IMR-90 (cell line): ENCODE results near the gene OBP2B. TPM values are rescaled to one million over a fixed set of nuclear protein-coding genes. Genes with fewer than 3 reads are reported as not detected.

Experiments used
- ATAC-seq: fragments of 200-7000 bp; cut with Tn5 transposase; 2 replicates; pipeline ENCODE4 v1.9.1; 2020; ENCODE audit warnings: low read depth, mild to moderate bottlenecking, moderate library complexity
- BruUV-seq: library from RNA; stranded (reverse); fragments of 400-500 nt; replicated peaks from 2 replicates; lab custom pipeline; 2021; lab: Mats Ljungman, UMichigan
- CTCF ChIA-PET: fragments of 300-600 bp; formaldehyde crosslinking; extraction: SDS; loops from one replicate; lab custom pipeline; 2021; ENCODE audit warnings: antibody characterized with exemption; lab: Yijun Ruan, JAX
- POLR2A ChIA-PET: fragments of 300-600 bp; sonication (Branson Sonifier 250); formaldehyde crosslinking; loops from one replicate; lab custom pipeline; 2022; ENCODE audit warnings: antibody characterized with exemption; ENCODE audit not compliant: unreplicated experiment; lab: Charles Lee
- DNase-seq: peaks from one replicate; pipeline ENCODE4 v3.0.0; 2013
- H2AFZ ChIP-seq: replicated peaks from 2 replicates; pipeline ENCODE3; 2013; ENCODE audit warnings: low read length, mild to moderate bottlenecking; ENCODE audit not compliant: poor library complexity
- H2AK5ac ChIP-seq: 2 replicates; pipeline ENCODE4 v1.6.1; 2013; ENCODE audit warnings: low read depth, low read length, inconsistent platforms
- H2AK9ac ChIP-seq: replicated peaks from 2 replicates; pipeline ENCODE3; 2013; ENCODE audit warnings: mild to moderate bottlenecking, low read depth, low read length, moderate library complexity; ENCODE audit not compliant: poor library complexity
- H2BK120ac ChIP-seq: 2 replicates; pipeline ENCODE4 v1.6.1; 2013; ENCODE audit warnings: low read depth, low read length, inconsistent platforms
- H2BK15ac ChIP-seq: 3 replicates; pipeline ENCODE4 v1.6.1; 2013; ENCODE audit warnings: low read depth, low read length, inconsistent platforms
- H2BK20ac ChIP-seq: 2 replicates; pipeline ENCODE4 v1.6.1; 2013; ENCODE audit warnings: low read depth, mild to moderate bottlenecking, inconsistent platforms, low read length, moderate library complexity
- H2BK5ac ChIP-seq: 2 replicates; pipeline ENCODE4 v1.6.1; 2013; ENCODE audit warnings: mild to moderate bottlenecking, low read depth, low read length, inconsistent platforms; ENCODE audit not compliant: poor library complexity, severe bottlenecking
- H3K14ac ChIP-seq: replicated peaks from 2 replicates; pipeline ENCODE4 v1.6.1; 2013; ENCODE audit warnings: low read depth, low read length, inconsistent platforms
- H3K18ac ChIP-seq: 2 replicates; pipeline ENCODE4 v1.6.1; 2013; ENCODE audit warnings: low read depth, low read length, control low read depth
- H3K23ac ChIP-seq: 2 replicates; pipeline ENCODE4 v1.6.1; 2013; ENCODE audit warnings: low read depth, low read length, inconsistent platforms
- H3K27ac ChIP-seq: 2 replicates; pipeline ENCODE4 v1.5.1; 2013; ENCODE audit warnings: mild to moderate bottlenecking, control low read depth, low read length; ENCODE audit not compliant: insufficient read depth
- H3K27me3 ChIP-seq: 2 replicates; pipeline ENCODE4 v1.6.1; 2013; ENCODE audit warnings: low read length; ENCODE audit not compliant: control insufficient read depth, insufficient read depth
- H3K36me3 ChIP-seq: 2 replicates; pipeline ENCODE4 v1.6.1; 2013; ENCODE audit warnings: low read length, mixed read lengths; ENCODE audit not compliant: control insufficient read depth, insufficient read depth
- H3K4ac ChIP-seq: 2 replicates; pipeline ENCODE4 v1.6.1; 2013; ENCODE audit warnings: low read depth, low read length, inconsistent platforms
- H3K4me1 ChIP-seq: 2 replicates; pipeline ENCODE4 v1.6.1; 2013; ENCODE audit warnings: low read length, mixed read lengths; ENCODE audit not compliant: control insufficient read depth, insufficient read depth
- H3K4me2 ChIP-seq: 2 replicates; pipeline ENCODE4 v1.6.1; 2013; ENCODE audit warnings: low read depth, mild to moderate bottlenecking, control low read depth, low read length, moderate library complexity
- H3K4me3 ChIP-seq: 2 replicates; pipeline ENCODE4 v1.5.1; 2013; ENCODE audit warnings: low read depth, mild to moderate bottlenecking, control low read depth, low read length, moderate library complexity; ENCODE audit not compliant: insufficient read depth
- H3K56ac ChIP-seq: 2 replicates; pipeline ENCODE4 v1.6.1; 2013; ENCODE audit warnings: low read length, inconsistent platforms; ENCODE audit not compliant: insufficient read depth; ENCODE audit errors: extremely low read depth
- H3K79me1 ChIP-seq, 2 experiments: 2 replicates each; pipeline ENCODE4 v1.6.1; 2013; ENCODE audit warnings: low read length in 2 of 2, inconsistent platforms in 1 of 2, low read depth in 1 of 2
- H3K9ac ChIP-seq: 2 replicates; pipeline ENCODE4 v1.6.1; 2013; ENCODE audit warnings: low read depth, low read length, control low read depth
- H3K9me1 ChIP-seq: 2 replicates; pipeline ENCODE4 v1.6.1; 2013; ENCODE audit warnings: low read length, inconsistent platforms; ENCODE audit not compliant: insufficient read depth
- H3K9me3 ChIP-seq: 2 replicates; pipeline ENCODE4 v1.6.1; 2013; ENCODE audit warnings: low read length; ENCODE audit not compliant: control insufficient read depth, insufficient read depth
- H4K20me1 ChIP-seq: 2 replicates; pipeline ENCODE4 v1.6.1; 2013; ENCODE audit warnings: low read length, inconsistent platforms; ENCODE audit not compliant: insufficient read depth
- H4K5ac ChIP-seq: 2 replicates; pipeline ENCODE4 v1.6.1; 2013; ENCODE audit warnings: mild to moderate bottlenecking, low read depth, low read length, control low read depth
- H4K8ac ChIP-seq, 2 experiments: 2 replicates each; pipeline ENCODE4 v1.6.1; 2013; ENCODE audit warnings: low read depth in 2 of 2, low read length in 2 of 2, control low read depth in 1 of 2, inconsistent platforms in 1 of 2
- H4K91ac ChIP-seq: 2 replicates; pipeline ENCODE4 v1.6.1; 2013; ENCODE audit warnings: low read depth, low read length, inconsistent platforms; ENCODE audit not compliant: insufficient read depth
- BHLHE40 ChIP-seq: fragments of 150-350 bp; IDR thresholded peaks from 2 replicates; pipeline ENCODE4 v1.6.1; 2016; ENCODE audit warnings: mild to moderate bottlenecking, low read depth, low read length
- CEBPB ChIP-seq: IDR thresholded peaks from 2 replicates; pipeline ENCODE4 v1.6.1; 2012; ENCODE audit warnings: low read depth, low read length, improper control_type of control experiment
- CHD1 ChIP-seq: IDR thresholded peaks from 2 replicates; pipeline ENCODE4 v1.6.1; 2012; ENCODE audit warnings: low read depth, low read length, improper control_type of control experiment
- FOS ChIP-seq: fragments of 150-350 bp; IDR thresholded peaks from 2 replicates; pipeline ENCODE4 v1.6.1; 2016; ENCODE audit warnings: low read depth, low read length
- MAFK ChIP-seq: IDR thresholded peaks from 2 replicates; pipeline ENCODE4 v1.6.1; 2012; ENCODE audit warnings: low read depth, low read length, improper control_type of control experiment
- MAZ ChIP-seq: IDR thresholded peaks from 2 replicates; pipeline ENCODE4 v1.6.1; 2012; ENCODE audit warnings: low read depth, mild to moderate bottlenecking, low read length, improper control_type of control experiment, moderate library complexity, borderline replicate concordance
- MXI1 ChIP-seq: IDR thresholded peaks from 2 replicates; pipeline ENCODE4 v1.6.1; 2012; ENCODE audit warnings: low read depth, mild to moderate bottlenecking, low read length, moderate library complexity, borderline replicate concordance
- NFE2L2 ChIP-seq: fragments of 150-350 bp; IDR thresholded peaks from 2 replicates; pipeline ENCODE4 v1.6.1; 2016; ENCODE audit warnings: low read depth, mild to moderate bottlenecking, low read length
- POLR2A ChIP-seq: IDR thresholded peaks from 2 replicates; pipeline ENCODE4 v1.6.1; 2012; ENCODE audit warnings: mild to moderate bottlenecking, low read depth, low read length
- RCOR1 ChIP-seq: IDR thresholded peaks from 2 replicates; pipeline ENCODE4 v1.6.1; 2012; ENCODE audit warnings: mild to moderate bottlenecking, low read length, improper control_type of control experiment; ENCODE audit not compliant: insufficient replicate concordance
- RFX5 ChIP-seq: IDR thresholded peaks from 2 replicates; pipeline ENCODE4 v1.8.0; 2012; ENCODE audit warnings: low read depth, mild to moderate bottlenecking, low read length, moderate library complexity
- SMC3 ChIP-seq: fragments of 150-350 bp; IDR thresholded peaks from 2 replicates; pipeline ENCODE4 v1.6.1; 2016; ENCODE audit warnings: low read depth, mild to moderate bottlenecking, antibody characterized with exemption, low read length, moderate library complexity
- WGBS, 2 experiments: methylation state at CpG; one replicate each; pipeline versions ENCODE4 v1.1.5 to v1.1.7; 2013; ENCODE audit warnings: missing lambda C conversion rate in 2 of 2; ENCODE audit not compliant: insufficient read length in 1 of 2; ENCODE audit errors: extremely low coverage in 2 of 2; 5-methylcytosine and 5-hydroxymethylcytosine counted together
- dilution Hi-C: fragments of 300-500 bp; cut with HindIII; formaldehyde crosslinking; loops from one replicate; pipeline ENCODE4 v1.14.3; 2018; ENCODE audit warnings: low sequenced_read_pairs; ENCODE audit not compliant: unreplicated experiment
- in situ Hi-C: fragments of 300-500 bp; cut with MboI; formaldehyde crosslinking; loops from 3 replicates; pipeline ENCODE4 v1.14.3; 2019; ENCODE audit warnings: low sequenced_read_pairs, inconsistent platforms, mixed read lengths
- intact Hi-C: fragments of 100-400 bp; cut with micrococcal nuclease; formaldehyde crosslinking; loops from 2 replicates; pipeline ENCODE4 v1.10.0; 2022
- polyA plus RNA-seq, 3 experiments: library from polyadenylated mRNA; depleted of rRNA; stranded (reverse); fragments of >200 nt; gene quantifications; 2 replicates each; pipeline ENCODE4 v1.2.3, GENCODE V29; 2012; ENCODE audit warnings: low replicate concordance in 1 of 3
- total RNA-seq: library from RNA; depleted of rRNA; stranded (reverse); fragments of >200 nt; gene quantifications from 2 replicates; pipeline ENCODE4 v1.2.3, GENCODE V29; 2012
- TF ChIP-seq, protein P1 (sequence below): fragments of 150-350 bp; IDR thresholded peaks from 2 replicates; pipeline ENCODE4 v1.6.1; 2017; ENCODE audit warnings: mild to moderate bottlenecking, antibody characterized with exemption, low read length, low read depth
- TF ChIP-seq, protein P2 (sequence below): fragments of 150-350 bp; IDR thresholded peaks from 2 replicates; pipeline ENCODE4 v1.6.1; 2016; ENCODE audit warnings: low read depth, mild to moderate bottlenecking, low read length, moderate library complexity, borderline replicate concordance
- TF ChIP-seq, protein P3 (sequence below): conservative IDR thresholded peaks from 2 replicates; pipeline ENCODE4 v1.5.1; 2012; ENCODE audit warnings: mild to moderate bottlenecking, low read depth, low read length, improper control_type of control experiment

OBP2B gene
- total and polyA plus RNA-seq, 2 of the 4 experiments (the other 2 are of a cell fraction) = not detected

DNA sequence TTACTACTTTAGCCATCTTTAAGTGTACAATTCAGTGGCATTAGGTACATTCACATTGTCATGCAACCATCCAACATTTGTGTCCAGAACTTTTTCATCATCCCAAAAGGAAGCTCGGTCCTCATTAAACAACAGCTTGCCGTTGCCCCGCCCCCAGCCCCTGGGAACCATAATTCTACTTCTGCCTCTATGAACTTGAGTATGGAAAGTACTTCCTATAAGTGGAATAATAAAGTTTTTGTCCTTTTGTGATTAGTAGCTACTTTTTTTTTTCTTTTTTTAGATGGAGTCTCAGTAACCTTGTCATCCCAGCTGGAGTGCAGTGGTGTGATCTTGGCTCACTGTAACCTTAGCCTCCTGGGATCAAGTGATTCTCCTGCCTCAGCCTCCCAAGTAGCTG lies 50.4 kb downstream of the OBP2B start:
- ChIA-PET CTCF (interaction anchor here (0.5 to 1.5 kb wide), 2 partner anchors 10 to 261 kb away, joined by 4 to 5 read pairs; no protein-coding TSS in a partner anchor), POLR2A (no interaction called here)
- H3K79me1 ChIP-seq = no peaks in the 10 kb centered on the region
- H3K4me3 ChIP-seq = no peak overlapping the region
- no peak overlapping the region for H2BK15ac ChIP-seq
- no peaks in the 10 kb centered on the region; the same call in 1 of the 2 replicates for H3K27me3 ChIP-seq
- no peak overlapping the region for H4K8ac ChIP-seq
- H3K36me3 ChIP-seq = 0 out of 2 replicates have a peak, but pooled peaks cover 1% of the 10 kb centered on the region
- H2AFZ ChIP-seq = no peak overlapping the region
- in situ Hi-C loops = no loop called here
- WGBS, 2 experiments = no CpG with 5 or more reads among the region's 3 CpGs
- no peak overlapping the region for H2BK20ac ChIP-seq
- H3K4me2 ChIP-seq = no peak overlapping the region
- no peak overlapping the region for H2BK120ac ChIP-seq
- no TSS peak for BruUV-seq
- H3K56ac ChIP-seq = no peak overlapping the region
- H3K4ac ChIP-seq = no peak overlapping the region
- no peak overlapping the region for H3K18ac ChIP-seq
- H2BK5ac ChIP-seq = no peak overlapping the region
- intact Hi-C loops = no loop called here
- H4K20me1 ChIP-seq = no peaks in the 10 kb centered on the region
- H3K23ac ChIP-seq = no peak overlapping the region
- DNase-seq (no peak), ATAC-seq (no peak)
- H2AK5ac ChIP-seq = no peak overlapping the region
- H3K9me3 ChIP-seq = no peaks in the 10 kb centered on the region
- H4K91ac ChIP-seq = no peak overlapping the region
- no peak overlapping the region for H4K5ac ChIP-seq
- dilution Hi-C loops = no loop called here
- H3K14ac ChIP-seq = no peak overlapping the region
- 0 out of 2 replicates have a peak, but pooled peaks cover 3% of the 10 kb centered on the region for H3K9me1 ChIP-seq
- no peak overlapping the region for H3K27ac ChIP-seq
- no peak overlapping the region for H2AK9ac ChIP-seq
- H3K4me1 ChIP-seq = peaks cover 3% of the 10 kb centered on the region; the same call in 1 of the 2 replicates
- H3K9ac ChIP-seq = no peak overlapping the region
- no peak for TF ChIP-seq NFE2L2
- TF ChIP-seq, protein P1, sequence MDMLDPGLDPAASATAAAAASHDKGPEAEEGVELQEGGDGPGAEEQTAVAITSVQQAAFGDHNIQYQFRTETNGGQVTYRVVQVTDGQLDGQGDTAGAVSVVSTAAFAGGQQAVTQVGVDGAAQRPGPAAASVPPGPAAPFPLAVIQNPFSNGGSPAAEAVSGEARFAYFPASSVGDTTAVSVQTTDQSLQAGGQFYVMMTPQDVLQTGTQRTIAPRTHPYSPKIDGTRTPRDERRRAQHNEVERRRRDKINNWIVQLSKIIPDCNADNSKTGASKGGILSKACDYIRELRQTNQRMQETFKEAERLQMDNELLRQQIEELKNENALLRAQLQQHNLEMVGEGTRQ = no peak
- no peak for TF ChIP-seq FOS
- TF ChIP-seq CHD1 = no peak
- TF ChIP-seq POLR2A = no peak
- TF ChIP-seq, protein P2, sequence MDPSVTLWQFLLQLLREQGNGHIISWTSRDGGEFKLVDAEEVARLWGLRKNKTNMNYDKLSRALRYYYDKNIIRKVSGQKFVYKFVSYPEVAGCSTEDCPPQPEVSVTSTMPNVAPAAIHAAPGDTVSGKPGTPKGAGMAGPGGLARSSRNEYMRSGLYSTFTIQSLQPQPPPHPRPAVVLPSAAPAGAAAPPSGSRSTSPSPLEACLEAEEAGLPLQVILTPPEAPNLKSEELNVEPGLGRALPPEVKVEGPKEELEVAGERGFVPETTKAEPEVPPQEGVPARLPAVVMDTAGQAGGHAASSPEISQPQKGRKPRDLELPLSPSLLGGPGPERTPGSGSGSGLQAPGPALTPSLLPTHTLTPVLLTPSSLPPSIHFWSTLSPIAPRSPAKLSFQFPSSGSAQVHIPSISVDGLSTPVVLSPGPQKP = no peak
- TF ChIP-seq BHLHE40 = no peak
- TF ChIP-seq RFX5 = no peak
- no peak for TF ChIP-seq CEBPB
- TF ChIP-seq MAFK = no peak
- no peak for TF ChIP-seq SMC3
- TF ChIP-seq MAZ = no peak
- TF ChIP-seq, protein P3, sequence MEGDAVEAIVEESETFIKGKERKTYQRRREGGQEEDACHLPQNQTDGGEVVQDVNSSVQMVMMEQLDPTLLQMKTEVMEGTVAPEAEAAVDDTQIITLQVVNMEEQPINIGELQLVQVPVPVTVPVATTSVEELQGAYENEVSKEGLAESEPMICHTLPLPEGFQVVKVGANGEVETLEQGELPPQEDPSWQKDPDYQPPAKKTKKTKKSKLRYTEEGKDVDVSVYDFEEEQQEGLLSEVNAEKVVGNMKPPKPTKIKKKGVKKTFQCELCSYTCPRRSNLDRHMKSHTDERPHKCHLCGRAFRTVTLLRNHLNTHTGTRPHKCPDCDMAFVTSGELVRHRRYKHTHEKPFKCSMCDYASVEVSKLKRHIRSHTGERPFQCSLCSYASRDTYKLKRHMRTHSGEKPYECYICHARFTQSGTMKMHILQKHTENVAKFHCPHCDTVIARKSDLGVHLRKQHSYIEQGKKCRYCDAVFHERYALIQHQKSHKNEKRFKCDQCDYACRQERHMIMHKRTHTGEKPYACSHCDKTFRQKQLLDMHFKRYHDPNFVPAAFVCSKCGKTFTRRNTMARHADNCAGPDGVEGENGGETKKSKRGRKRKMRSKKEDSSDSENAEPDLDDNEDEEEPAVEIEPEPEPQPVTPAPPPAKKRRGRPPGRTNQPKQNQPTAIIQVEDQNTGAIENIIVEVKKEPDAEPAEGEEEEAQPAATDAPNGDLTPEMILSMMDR = no peak
- no peak for TF ChIP-seq MXI1
- no peak for TF ChIP-seq RCOR1
